Breast epithelium (tissue), 4 donors: ENCODE measurements around the gene ZAP70. TPM values are rescaled to one million over a fixed set of nuclear protein-coding genes. Genes with fewer than 3 reads are reported as not detected.

Source experiments
- DNase-seq, 2 donors: peaks; one replicate each; pipeline ENCODE4 v3.0.0-alpha.2; 2019; ENCODE audit warnings: low spot score in 2 of 2
- H3K27ac ChIP-seq, 2 donors: fragments of 200-600 bp; sonication (generic) in 1 of 2; one replicate each; pipeline ENCODE4 v1.5.1; 2016 to 2019; ENCODE audit warnings: mild to moderate bottlenecking in 1 of 2
- H3K27me3 ChIP-seq, 2 donors: fragments of 200-600 bp; sonication (generic) in 1 of 2; one replicate each; pipeline versions ENCODE4 v1.5.1 to v1.6.0; 2017 to 2019; ENCODE audit warnings: control low read depth in 1 of 2, mild to moderate bottlenecking in 1 of 2
- H3K36me3 ChIP-seq: fragments of 200-600 bp; one replicate; pipeline ENCODE4 v1.5.1; 2019
- H3K4me1 ChIP-seq, 2 donors: fragments of 200-600 bp; sonication (generic); one replicate each; pipeline ENCODE4 v1.5.1; 2016 to 2019; ENCODE audit warnings: control low read depth in 1 of 2
- H3K4me3 ChIP-seq, 3 donors: fragments of 200-600 bp; sonication (generic); 1 replicate in 2 of 3; 2 replicates in 1 of 3; pipeline ENCODE4 v1.5.1; 2016 to 2019; ENCODE audit warnings: mild to moderate bottlenecking in 3 of 3, moderate library complexity in 2 of 3
- H3K9me3 ChIP-seq, 2 donors: fragments of 200-600 bp; sonication (generic) in 1 of 2; one replicate each; pipeline ENCODE4 v1.5.1; 2016 to 2019; ENCODE audit warnings: control low read depth in 1 of 2
- CTCF ChIP-seq, 3 donors: fragments of 450-650 bp; IDR thresholded peaks; one replicate each; pipeline ENCODE4 v1.5.1; 2016 to 2017; ENCODE audit warnings: antibody characterized with exemption in 3 of 3, mild to moderate bottlenecking in 3 of 3, moderate library complexity in 3 of 3
- POLR2A ChIP-seq: fragments of 450-650 bp; IDR thresholded peaks from one replicate; pipeline ENCODE4 v1.6.1; 2016; ENCODE audit warnings: antibody characterized with exemption, mild to moderate bottlenecking, moderate library complexity
- POLR2AphosphoS5 ChIP-seq, 3 donors: sonication (generic); formaldehyde crosslinking; IDR thresholded peaks; one replicate each; pipeline ENCODE4 v1.6.1; 2017; ENCODE audit warnings: antibody characterized with exemption in 3 of 3
- intact Hi-C: fragments of 100-400 bp; cut with DNase I; formaldehyde crosslinking; loops from one replicate; pipeline ENCODE4 v1.15.1; 2023; ENCODE audit warnings: low total_unique reads
- total RNA-seq, 3 donors: library from RNA; depleted of rRNA; stranded (reverse); fragments of >200 nt; gene quantifications; one replicate each; pipeline ENCODE4 v1.1.0, GENCODE V29; 2016

ZAP70 gene
- total RNA-seq, 3 donors from 2014 or later: 4.0 to 7.3 (median 4.9) TPM

- TF ChIP-seq POLR2AphosphoS5 (IDR thresholded peaks at IDR 0.05): no peak
- no peak for TF ChIP-seq CTCF (IDR thresholded peaks at IDR 0.05)
- no peak for TF ChIP-seq POLR2A
- no peak overlapping the region for H3K27ac ChIP-seq
- intact Hi-C loops: no loop called here
Measured at GRCh38 chr2:97716695-97717612, 3.6 kb downstream of the ZAP70 start.

GRCh38 chr2:97717613-97717995, 4.2 kb downstream of the ZAP70 start:
- no peaks in the 10 kb centered on the region for H3K4me1 ChIP-seq
- no peaks in the 10 kb centered on the region for H3K9me3 ChIP-seq
- no peaks in the 10 kb centered on the region for H3K27me3 ChIP-seq
- H3K4me3 ChIP-seq: no peak overlapping the region
- intact Hi-C loops: no loop called here
- no peak for DNase-seq
- TF ChIP-seq POLR2AphosphoS5 (IDR thresholded peaks at IDR 0.05) (no peak), POLR2A (no peak), CTCF (IDR thresholded peaks at IDR 0.05) (no peak)
- H3K27ac ChIP-seq: no peak overlapping the region
- no peaks in the 10 kb centered on the region for H3K36me3 ChIP-seq

More at GRCh38 chr2:97716695-97717612, 3.6 kb downstream of the ZAP70 start:
- H3K4me3 ChIP-seq: no peak overlapping the region
- no peaks in the 10 kb centered on the region for H3K4me1 ChIP-seq
- H3K9me3 ChIP-seq: no peaks in the 10 kb centered on the region
- peak in 1 of 2 donors; percentile 34 for DNase-seq
- H3K27me3 ChIP-seq: no peaks in the 10 kb centered on the region
- no peaks in the 10 kb centered on the region for H3K36me3 ChIP-seq

GRCh38 chr2:97718051-97718882, 4.9 kb downstream of the ZAP70 start:
- intact Hi-C loops: no loop called here
- Histone ChIP-seq H3K4me3 (no peak overlapping the region), H3K27me3 (no peaks in the 10 kb centered on the region), H3K27ac (no peak overlapping the region), H3K4me1 (no peaks in the 10 kb centered on the region), H3K36me3 (no peaks in the 10 kb centered on the region), H3K9me3 (no peaks in the 10 kb centered on the region)
- DNase-seq: no peak
- TF ChIP-seq CTCF (IDR thresholded peaks at IDR 0.05) (no peak), POLR2AphosphoS5 (IDR thresholded peaks at IDR 0.05) (no peak), POLR2A (no peak)

GRCh38 chr2:97718942-97719341, 5.6 kb downstream of the ZAP70 start:
- Histone ChIP-seq H3K36me3 (no peaks in the 10 kb centered on the region), H3K27me3 (peaks cover 0 to under 1% of the 10 kb centered on the region in 2 donors), H3K9me3 (no peaks in the 10 kb centered on the region), H3K4me1 (no peaks in the 10 kb centered on the region), H3K4me3 (no peak overlapping the region), H3K27ac (no peak overlapping the region)
- intact Hi-C loops: no loop called here
- no peak for DNase-seq
- TF ChIP-seq CTCF (IDR thresholded peaks at IDR 0.05): no peak
